GM19467 (cell line): ENCODE results near the gene TSC22D2.
"Not testable (repeated sequence)": the region's sequence is repeated elsewhere in the genome, so short reads cannot be mapped to it uniquely, and the experiment has no call there.

ENCODE experiments used
- ATAC-seq: cut with Tn5 transposase; IDR thresholded peaks from one replicate; pipeline ENCODE4 v1.9.1; 2021; ENCODE audit warnings: mild to moderate bottlenecking, moderate library complexity; ENCODE audit not compliant: unreplicated experiment

Gene TSC22D2

GRCh38 chr3:150446470-150446977 lies 38.4 kb downstream of the TSC22D2 start:
- ATAC-seq, result no peak

DNA sequence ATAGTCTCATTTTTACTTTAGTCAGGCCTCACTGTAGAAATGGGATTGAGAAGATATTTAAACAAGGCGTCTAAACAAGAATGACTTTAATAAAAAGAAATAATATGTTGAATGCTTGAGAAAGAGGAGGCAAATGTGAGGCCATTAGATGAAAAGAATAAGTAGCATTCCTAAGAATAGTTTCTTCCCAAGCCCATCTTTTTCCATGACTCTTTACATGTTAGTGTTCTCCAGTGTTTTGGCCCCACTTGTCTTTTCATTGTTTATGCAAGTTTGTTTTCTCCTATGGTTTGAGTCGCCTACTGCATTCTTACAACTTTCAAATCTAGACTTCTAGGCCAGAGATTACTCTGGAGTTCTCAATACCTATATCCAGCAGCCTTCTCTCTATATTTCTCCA lies 39.0 kb downstream of the TSC22D2 start:
- no peak for ATAC-seq

- ATAC-seq, result no peak
Observed at GRCh38 chr3:150447631-150448465, 39.8 kb downstream of the TSC22D2 start.

- no peak for ATAC-seq
Observed at GRCh38 chr3:150449169-150449721, 41.1 kb downstream of the TSC22D2 start.

- no peak for ATAC-seq
Observed at GRCh38 chr3:150450916-150451315, 42.8 kb downstream of the TSC22D2 start.

DNA sequence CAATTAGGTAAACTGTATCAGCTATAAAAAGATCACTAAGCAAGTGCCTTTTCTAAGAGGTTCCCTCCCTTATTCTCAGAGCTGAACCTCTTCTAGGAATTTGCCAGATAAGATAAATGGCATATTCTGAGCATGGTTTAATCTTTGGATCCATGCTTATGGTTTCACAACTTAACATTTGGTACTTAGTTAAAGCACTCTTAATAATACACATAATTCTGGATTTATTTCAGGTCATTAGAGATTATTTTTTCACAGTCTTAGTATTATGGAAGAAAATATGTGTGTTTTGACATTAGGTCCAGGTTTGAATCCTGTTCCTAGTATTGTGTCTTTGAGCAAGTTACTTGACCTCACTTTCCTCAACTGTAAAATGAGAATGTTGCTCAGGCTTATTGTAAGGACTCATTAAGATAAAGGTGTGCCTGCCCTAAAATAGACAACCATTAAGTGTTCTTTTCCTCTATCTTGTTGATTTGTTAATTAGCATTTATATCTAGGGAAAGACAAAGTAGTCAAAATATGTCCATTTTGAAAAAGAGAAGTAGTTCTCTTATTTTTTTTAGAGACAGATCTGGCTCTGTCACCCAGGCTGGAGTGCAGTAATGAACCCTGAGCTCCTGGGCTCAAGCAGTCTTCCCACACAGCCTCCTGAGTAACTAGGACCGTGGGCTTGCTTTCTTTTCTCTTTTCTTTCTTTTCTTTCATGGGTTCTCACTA lies 43.4 kb downstream of the TSC22D2 start:
- no peak for ATAC-seq

GRCh38 chr3:150453353-150453752 lies 45.3 kb downstream of the TSC22D2 start:
- ATAC-seq, result no peak

DNA sequence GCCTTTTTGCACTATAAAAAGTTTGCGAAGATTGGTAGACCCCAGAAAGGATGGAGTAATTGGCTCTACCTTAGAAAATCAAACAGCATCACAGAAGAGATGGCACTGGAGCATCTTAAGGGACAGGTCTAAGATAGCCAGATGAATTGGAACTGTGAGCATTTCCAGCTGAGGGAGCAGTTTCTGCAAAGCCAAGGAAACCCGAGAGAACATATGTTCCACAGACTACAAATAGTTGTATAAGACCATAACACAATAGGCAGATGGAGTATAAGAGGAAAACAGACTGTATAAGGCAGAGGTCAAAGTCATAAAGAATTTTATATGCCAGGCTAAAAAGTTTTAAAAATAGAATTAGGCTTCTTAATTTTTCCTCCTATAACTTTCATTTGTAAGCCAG lies 46.0 kb downstream of the TSC22D2 start:
- ATAC-seq, result no peak

GRCh38 chr3:150454622-150455021 lies 46.5 kb downstream of the TSC22D2 start:
- no peak for ATAC-seq

- no peak for ATAC-seq
Observed at GRCh38 chr3:150455341-150455740, 47.2 kb downstream of the TSC22D2 start.

DNA sequence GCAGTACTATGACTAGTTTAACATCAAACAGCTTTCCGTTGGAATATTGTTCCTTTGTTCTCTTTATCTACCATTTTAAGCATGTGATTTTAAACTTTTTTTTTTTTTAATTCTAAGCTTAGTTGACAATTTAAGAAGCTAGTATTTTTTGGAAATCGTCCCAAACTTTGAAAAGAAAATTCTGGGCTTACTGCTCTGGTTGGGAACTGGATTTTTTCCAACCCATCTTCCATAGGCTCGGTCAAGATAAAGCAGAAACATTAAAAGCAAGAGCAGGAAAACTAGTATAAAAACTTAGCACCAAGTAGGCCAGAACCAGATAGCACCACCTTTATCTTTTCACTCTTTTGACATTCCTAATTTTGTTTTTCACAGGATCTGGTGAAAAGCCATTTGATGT lies 49.9 kb downstream of the TSC22D2 start:
- no peak for ATAC-seq

DNA sequence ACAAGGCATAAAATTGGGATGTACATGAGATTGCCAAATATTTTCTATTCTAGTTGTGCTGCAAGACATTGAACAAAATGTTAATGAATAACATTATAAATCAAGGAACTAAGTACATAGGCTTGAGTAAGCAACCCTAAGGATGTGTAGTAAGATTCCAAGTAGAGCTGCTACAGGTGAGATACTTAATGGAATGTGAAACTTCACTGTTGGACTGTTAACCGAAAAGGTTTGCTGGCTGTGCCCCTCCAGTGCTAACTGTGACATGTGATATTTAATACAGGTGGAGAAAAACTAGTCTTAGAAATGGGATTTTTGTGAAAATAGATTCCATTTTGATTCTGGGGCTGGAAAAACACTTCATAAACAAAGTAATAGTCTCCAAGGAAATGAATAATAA lies 52.4 kb downstream of the TSC22D2 start:
- ATAC-seq, result no peak

DNA sequence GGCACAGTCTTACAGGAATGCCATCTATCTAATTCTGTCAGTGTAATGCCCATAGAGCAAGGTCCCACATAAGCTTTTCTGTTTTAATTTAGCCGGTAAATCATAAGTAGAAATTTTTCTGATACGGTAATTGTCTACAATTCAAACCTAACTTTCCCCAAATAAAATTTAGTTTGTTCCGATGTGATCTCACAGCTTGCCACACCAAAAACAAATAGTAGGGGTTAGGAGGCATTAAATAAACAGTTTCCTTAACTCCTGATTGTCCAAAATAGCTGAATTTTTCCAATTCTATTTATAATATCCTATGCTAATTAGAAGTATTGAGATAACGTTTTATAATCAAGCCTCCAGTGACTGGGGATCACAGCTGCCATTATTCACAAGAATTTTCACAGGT lies 53.3 kb downstream of the TSC22D2 start:
- no peak for ATAC-seq

- no peak for ATAC-seq
Observed at GRCh38 chr3:150462108-150462507, 54.0 kb downstream of the TSC22D2 start.

- ATAC-seq, result no peak
Observed at GRCh38 chr3:150464684-150465083, 56.6 kb downstream of the TSC22D2 start.

DNA sequence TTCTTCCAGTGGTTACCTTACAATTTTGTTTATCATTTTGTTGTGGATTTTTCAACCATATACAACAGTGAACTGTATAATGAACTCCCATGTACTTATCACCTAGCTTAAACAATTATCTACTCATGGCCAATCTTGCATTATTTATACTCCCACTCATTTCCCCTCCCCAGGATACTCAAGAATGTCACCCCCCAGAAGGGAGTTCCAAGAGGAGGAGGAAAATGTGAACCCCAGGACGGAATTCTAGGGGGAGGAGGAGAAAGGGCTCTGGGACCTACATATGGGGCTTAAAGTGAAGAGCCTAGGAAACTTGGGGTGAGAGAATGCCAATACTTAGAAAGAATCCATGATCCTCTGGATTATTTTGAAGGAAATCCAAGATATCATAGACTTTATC lies 59.3 kb downstream of the TSC22D2 start:
- ATAC-seq, result no peak

GRCh38 chr3:150469031-150469930 lies 61.2 kb downstream of the TSC22D2 start:
- no peak for ATAC-seq

DNA sequence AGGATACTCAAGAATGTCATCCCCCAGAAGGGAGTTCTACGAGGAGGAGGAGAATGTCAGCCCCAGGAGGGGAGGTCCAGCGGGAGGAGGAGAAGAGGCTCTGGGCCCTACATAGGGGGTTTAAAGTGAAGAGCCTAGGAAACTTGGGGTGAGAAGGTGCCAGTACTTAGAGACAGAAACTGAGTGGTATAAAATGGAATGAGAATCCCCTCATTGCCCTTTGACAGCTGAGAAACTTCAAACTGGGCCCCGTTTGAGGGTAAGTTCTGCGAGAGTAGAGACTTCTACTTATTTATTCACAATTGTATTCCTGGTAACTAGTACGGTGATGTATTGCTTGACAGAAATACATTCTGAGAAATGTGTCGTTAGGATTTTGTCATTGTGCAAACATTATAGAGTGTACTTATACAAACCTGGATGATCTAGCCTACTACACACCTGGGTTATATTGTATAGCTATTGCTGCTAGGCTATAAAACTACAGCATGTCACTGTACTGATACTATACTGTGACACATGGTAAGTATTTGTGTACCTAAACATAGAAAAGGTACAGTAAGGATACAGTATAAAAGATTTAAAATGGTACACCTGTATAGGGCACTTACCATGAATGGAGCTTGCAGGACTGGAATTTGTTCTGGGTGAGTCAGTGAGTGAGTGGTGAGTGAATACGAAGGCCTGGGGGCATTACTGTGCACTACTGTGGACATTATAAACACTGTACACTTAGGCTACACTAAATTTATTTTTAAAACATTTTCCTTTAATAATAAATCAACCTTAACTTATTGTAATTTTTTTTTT lies 62.0 kb downstream of the TSC22D2 start:
- no peak for ATAC-seq

GRCh38 chr3:150472421-150472820 lies 64.3 kb downstream of the TSC22D2 start:
- no peak for ATAC-seq

GRCh38 chr3:150473161-150473560 lies 65.1 kb downstream of the TSC22D2 start:
- ATAC-seq, result not testable (repeated sequence)
